ENCODE results near the gene RCCD1. TPM values are rescaled to one million over a fixed set of nuclear protein-coding genes. Genes with fewer than 3 reads are reported as not detected.

Gene RCCD1
- total and polyA plus RNA-seq, 9 of the 15 experiments (the other 6 are each of a cell fraction or from before 2014, with no cell fraction given), result 11.1 to 51.4 (median 24.7) TPM

DNA sequence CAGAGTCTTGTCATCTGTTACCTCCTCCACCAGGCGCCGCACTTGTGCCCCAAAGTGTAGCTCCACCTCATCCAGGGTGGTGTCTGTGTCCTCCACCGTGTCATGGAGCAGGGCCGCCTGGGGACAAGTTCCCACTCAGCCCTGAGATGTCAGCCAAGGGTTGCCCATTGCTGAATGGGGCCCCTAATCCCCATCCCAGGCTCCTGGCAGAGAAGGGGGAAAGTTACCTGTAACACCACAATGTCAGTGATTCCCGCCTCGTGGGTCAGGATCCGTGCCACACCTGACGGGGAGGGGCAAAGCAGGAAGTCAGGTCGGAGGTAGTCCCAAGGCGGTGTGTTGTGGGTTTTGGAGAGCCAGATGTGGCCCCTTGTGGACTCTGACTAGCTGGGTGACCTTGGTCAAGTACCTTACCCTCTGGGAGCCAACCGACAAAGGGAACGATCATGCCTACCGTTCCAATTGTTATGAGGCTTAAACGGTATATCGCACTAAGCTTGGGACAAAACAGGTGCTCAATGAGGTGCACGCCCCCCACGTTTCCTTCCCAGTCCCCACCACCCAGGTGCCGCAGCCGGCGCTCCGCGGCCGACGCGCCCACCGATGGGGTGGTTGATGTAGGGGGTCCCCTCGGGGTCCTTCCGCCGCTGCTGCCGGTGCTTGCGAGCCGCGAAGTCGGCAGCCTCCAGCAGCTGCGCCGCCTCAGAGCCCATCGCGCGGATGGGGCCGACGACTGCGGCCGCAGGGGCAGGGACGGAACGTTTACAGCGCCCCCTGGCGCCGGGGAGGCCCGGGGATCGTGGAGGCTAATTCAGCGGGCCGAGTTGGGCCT lies 22.6 kb upstream of the RCCD1 start, which contains the start of gene HDDC3 (continued):
- TF ChIP-seq, protein P1, sequence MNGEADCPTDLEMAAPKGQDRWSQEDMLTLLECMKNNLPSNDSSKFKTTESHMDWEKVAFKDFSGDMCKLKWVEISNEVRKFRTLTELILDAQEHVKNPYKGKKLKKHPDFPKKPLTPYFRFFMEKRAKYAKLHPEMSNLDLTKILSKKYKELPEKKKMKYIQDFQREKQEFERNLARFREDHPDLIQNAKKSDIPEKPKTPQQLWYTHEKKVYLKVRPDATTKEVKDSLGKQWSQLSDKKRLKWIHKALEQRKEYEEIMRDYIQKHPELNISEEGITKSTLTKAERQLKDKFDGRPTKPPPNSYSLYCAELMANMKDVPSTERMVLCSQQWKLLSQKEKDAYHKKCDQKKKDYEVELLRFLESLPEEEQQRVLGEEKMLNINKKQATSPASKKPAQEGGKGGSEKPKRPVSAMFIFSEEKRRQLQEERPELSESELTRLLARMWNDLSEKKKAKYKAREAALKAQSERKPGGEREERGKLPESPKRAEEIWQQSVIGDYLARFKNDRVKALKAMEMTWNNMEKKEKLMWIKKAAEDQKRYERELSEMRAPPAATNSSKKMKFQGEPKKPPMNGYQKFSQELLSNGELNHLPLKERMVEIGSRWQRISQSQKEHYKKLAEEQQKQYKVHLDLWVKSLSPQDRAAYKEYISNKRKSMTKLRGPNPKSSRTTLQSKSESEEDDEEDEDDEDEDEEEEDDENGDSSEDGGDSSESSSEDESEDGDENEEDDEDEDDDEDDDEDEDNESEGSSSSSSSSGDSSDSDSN (IDR thresholded peaks at IDR 0.05; ENCODE audit: borderline replicate concordance in 1 of 2, low read depth in 2 of 2, low read length in 2 of 2), result peak; percentile 92 to 97
- TF ChIP-seq NR2C2 (CRISPR knock-in tag; IDR thresholded peaks at IDR 0.05) (peak; percentile 63; the same call in 1 of the 2 replicates), NR2C2 (tag; IDR thresholded peaks at IDR 0.05) (no peak), EP400 (IDR thresholded peaks at IDR 0.05) (peak; percentile 92), HMGN3 (IDR thresholded peaks at IDR 0.05; ENCODE audit: borderline replicate concordance, extremely low read depth, insufficient read length, low read depth, low read length) (peak; percentile 80), HSF4 (CRISPR knock-in tag; IDR thresholded peaks at IDR 0.05; ENCODE audit: borderline replicate concordance) (0 out of 2 replicates have a peak, but pooled peaks have one; percentile 41), TAL1 (IDR thresholded peaks at IDR 0.05) (no peak), ZSCAN29 (IDR thresholded peaks at IDR 0.05) (0 out of 2 replicates have a peak, but pooled peaks have one; percentile 51), HNRNPLL (IDR thresholded peaks at IDR 0.05; ENCODE audit: low read depth, low read length, poor library complexity, severe bottlenecking) (peak; percentile 76), RB1 (IDR thresholded peaks at IDR 0.05; ENCODE audit: low read depth) (peak; percentile 81)
- TF ChIP-seq, protein P2, sequence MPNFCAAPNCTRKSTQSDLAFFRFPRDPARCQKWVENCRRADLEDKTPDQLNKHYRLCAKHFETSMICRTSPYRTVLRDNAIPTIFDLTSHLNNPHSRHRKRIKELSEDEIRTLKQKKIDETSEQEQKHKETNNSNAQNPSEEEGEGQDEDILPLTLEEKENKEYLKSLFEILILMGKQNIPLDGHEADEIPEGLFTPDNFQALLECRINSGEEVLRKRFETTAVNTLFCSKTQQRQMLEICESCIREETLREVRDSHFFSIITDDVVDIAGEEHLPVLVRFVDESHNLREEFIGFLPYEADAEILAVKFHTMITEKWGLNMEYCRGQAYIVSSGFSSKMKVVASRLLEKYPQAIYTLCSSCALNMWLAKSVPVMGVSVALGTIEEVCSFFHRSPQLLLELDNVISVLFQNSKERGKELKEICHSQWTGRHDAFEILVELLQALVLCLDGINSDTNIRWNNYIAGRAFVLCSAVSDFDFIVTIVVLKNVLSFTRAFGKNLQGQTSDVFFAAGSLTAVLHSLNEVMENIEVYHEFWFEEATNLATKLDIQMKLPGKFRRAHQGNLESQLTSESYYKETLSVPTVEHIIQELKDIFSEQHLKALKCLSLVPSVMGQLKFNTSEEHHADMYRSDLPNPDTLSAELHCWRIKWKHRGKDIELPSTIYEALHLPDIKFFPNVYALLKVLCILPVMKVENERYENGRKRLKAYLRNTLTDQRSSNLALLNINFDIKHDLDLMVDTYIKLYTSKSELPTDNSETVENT (CRISPR knock-in tag; IDR thresholded peaks at IDR 0.05), result peak; percentile 99
- TF ChIP-seq, protein P3, sequence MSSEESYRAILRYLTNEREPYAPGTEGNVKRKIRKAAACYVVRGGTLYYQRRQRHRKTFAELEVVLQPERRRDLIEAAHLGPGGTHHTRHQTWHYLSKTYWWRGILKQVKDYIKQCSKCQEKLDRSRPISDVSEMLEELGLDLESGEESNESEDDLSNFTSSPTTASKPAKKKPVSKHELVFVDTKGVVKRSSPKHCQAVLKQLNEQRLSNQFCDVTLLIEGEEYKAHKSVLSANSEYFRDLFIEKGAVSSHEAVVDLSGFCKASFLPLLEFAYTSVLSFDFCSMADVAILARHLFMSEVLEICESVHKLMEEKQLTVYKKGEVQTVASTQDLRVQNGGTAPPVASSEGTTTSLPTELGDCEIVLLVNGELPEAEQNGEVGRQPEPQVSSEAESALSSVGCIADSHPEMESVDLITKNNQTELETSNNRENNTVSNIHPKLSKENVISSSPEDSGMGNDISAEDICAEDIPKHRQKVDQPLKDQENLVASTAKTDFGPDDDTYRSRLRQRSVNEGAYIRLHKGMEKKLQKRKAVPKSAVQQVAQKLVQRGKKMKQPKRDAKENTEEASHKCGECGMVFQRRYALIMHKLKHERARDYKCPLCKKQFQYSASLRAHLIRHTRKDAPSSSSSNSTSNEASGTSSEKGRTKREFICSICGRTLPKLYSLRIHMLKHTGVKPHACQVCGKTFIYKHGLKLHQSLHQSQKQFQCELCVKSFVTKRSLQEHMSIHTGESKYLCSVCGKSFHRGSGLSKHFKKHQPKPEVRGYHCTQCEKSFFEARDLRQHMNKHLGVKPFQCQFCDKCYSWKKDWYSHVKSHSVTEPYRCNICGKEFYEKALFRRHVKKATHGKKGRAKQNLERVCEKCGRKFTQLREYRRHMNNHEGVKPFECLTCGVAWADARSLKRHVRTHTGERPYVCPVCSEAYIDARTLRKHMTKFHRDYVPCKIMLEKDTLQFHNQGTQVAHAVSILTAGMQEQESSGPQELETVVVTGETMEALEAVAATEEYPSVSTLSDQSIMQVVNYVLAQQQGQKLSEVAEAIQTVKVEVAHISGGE (CRISPR knock-in tag; IDR thresholded peaks at IDR 0.05), result peak in 2 of 3 experiments; percentile 47 to 72; a peak in 1 of 6 replicates
- TF ChIP-seq, protein P4, sequence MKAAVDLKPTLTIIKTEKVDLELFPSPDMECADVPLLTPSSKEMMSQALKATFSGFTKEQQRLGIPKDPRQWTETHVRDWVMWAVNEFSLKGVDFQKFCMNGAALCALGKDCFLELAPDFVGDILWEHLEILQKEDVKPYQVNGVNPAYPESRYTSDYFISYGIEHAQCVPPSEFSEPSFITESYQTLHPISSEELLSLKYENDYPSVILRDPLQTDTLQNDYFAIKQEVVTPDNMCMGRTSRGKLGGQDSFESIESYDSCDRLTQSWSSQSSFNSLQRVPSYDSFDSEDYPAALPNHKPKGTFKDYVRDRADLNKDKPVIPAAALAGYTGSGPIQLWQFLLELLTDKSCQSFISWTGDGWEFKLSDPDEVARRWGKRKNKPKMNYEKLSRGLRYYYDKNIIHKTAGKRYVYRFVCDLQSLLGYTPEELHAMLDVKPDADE (conservative IDR thresholded peaks at IDR 0.05; ENCODE audit: control insufficient read depth, low read depth, low read length), result peak; percentile 79
- TF ChIP-seq, protein P5, sequence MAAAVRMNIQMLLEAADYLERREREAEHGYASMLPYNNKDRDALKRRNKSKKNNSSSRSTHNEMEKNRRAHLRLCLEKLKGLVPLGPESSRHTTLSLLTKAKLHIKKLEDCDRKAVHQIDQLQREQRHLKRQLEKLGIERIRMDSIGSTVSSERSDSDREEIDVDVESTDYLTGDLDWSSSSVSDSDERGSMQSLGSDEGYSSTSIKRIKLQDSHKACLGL (CRISPR knock-in tag; IDR thresholded peaks at IDR 0.05; ENCODE audit: borderline replicate concordance, poor library complexity, severe bottlenecking), result peak; percentile 30

All from K562 (cell line).